Measurements from ENCODE around the gene MANEA. TPM values are rescaled to one million over a fixed set of nuclear protein-coding genes. Genes with fewer than 3 reads are reported as not detected.
"Not testable (repeated sequence)": the region's sequence is repeated elsewhere in the genome, so short reads cannot be mapped to it uniquely, and the experiment has no call there.

Gene MANEA
- polyA plus RNA-seq, 1 donor from 2014 or later: 4.4 TPM

- no peak overlapping the region for H3K27ac Mint-ChIP-seq
- no peaks in the 10 kb centered on the region for H3K9me3 Mint-ChIP-seq
- no peaks in the 10 kb centered on the region for H3K27me3 Mint-ChIP-seq
- no peak overlapping the region for H3K4me3 Mint-ChIP-seq
- no peaks in the 10 kb centered on the region for H3K36me3 Mint-ChIP-seq
- peaks cover 11 to 36% (median 16%) of the 10 kb centered on the region in 3 donors for H3K4me1 Mint-ChIP-seq
Measured at GRCh38 chr6:95572098-95572497, 5.2 kb upstream of the MANEA start.

DNA sequence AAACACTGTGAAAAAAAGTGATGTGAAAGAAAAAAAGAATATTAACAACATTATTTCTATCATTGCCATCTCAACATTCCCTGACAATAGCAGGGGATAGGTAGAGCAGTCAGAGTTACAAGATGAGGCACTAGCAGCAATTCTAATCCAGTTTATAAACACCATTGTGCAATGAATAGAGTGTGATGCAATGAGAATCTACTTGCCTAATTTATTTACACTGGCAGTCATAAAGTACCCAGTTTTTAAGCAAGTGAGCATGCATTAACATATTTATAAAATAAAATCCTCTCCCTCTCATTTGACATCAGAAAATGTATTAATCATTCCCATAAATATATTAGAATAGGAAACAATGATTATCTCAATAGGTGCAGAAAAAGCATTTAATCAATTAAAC lies 2.5 kb upstream of the MANEA start:
- peak overlapping the region in 1 of 3 donors; percentile 31 for H3K27ac Mint-ChIP-seq
- H3K9me3 Mint-ChIP-seq: no peaks in the 10 kb centered on the region
- peak overlapping the region in 3 of 4 donors; percentile 31 to 100 (median 73) for H3K4me3 Mint-ChIP-seq
- H3K36me3 Mint-ChIP-seq: peaks cover 2% of the 10 kb centered on the region
- no peaks in the 10 kb centered on the region for H3K27me3 Mint-ChIP-seq
- peaks cover 24 to 47% (median 26%) of the 10 kb centered on the region in 3 donors for H3K4me1 Mint-ChIP-seq

DNA sequence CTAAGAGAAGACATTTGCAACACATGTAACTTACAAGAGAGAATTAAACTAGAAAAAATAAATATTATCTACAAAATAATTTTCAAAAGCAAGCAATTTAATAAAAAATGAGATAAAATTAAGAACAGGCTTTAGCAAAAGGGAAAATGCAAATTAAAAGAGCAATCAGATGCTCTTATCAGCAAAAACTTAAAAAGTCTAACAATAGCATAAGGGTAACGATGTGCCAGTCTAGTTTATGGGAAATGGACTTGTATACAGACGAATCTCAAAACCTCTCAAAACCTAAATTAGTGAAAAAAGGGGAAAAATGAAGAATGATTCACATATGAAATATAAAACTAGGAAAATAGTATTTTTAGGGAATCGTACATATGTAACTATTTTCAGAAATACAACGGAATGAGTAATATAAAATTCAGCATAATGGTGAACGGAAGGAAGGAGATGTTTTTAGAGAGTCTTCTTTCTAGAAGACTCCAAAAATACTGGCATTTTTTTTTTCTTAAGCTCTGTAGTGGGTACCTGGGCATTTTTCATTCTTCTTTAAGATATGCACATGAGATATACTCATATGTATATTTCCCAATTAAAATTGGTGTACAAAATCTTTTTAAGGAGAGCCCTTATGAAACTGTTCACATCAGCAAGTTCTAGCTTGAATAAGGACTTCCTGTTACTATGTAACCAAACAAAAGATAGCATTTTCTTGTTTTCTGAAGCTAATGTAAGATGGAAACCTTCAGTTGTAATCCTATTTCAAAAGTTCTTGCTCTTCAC lies 927 bp upstream of the MANEA start:
- Mint-ChIP-seq H3K27ac (peak overlapping the region; percentile 73 to 97 (median 92)), H3K4me1 (peaks cover 28 to 43% (median 30%) of the 10 kb centered on the region in 3 donors), H3K4me3 (peak overlapping the region; percentile 95 to 100 (median 96)), H3K27me3 (no peaks in the 10 kb centered on the region), H3K9me3 (no peaks in the 10 kb centered on the region), H3K36me3 (peaks cover 2% of the 10 kb centered on the region)

- Mint-ChIP-seq H3K9me3 (no peaks in the 10 kb centered on the region), H3K36me3 (peaks cover 4% of the 10 kb centered on the region), H3K4me3 (peak overlapping the region; percentile 95 to 100 (median 96)), H3K27me3 (no peaks in the 10 kb centered on the region), H3K27ac (peak overlapping the region; percentile 73 to 97 (median 92)), H3K4me1 (peaks cover 30 to 41% (median 30%) of the 10 kb centered on the region in 3 donors)
Measured at GRCh38 chr6:95576998-95577303, 384 bp upstream of the MANEA start.

DNA sequence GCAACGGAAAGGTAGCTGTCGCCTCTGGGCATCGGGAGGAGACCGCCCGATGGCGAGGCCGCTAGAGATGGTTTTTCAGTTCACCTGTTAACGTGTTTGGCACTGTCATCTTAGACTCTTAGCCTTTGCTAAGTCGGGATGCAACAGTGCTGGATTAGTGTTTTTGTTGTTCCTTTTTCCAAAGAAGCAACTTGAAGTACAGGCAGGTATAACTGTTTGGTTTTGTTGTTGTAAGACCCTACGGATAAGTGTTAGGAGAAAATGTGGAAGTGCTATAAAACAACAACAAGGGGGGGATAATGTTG lies 723 bp downstream of the MANEA start:
- H3K27ac Mint-ChIP-seq: peak overlapping the region; percentile 83 to 98 (median 92)
- H3K4me3 Mint-ChIP-seq: peak overlapping the region; percentile 95 to 100 (median 96)
- H3K27me3 Mint-ChIP-seq: no peaks in the 10 kb centered on the region
- H3K36me3 Mint-ChIP-seq: peaks cover 4% of the 10 kb centered on the region
- H3K4me1 Mint-ChIP-seq: peaks cover 30 to 41% (median 31%) of the 10 kb centered on the region in 3 donors
- H3K9me3 Mint-ChIP-seq: no peaks in the 10 kb centered on the region

- peaks cover 19 to 25% (median 21%) of the 10 kb centered on the region in 3 donors for H3K4me1 Mint-ChIP-seq
- no peaks in the 10 kb centered on the region for H3K27me3 Mint-ChIP-seq
- H3K4me3 Mint-ChIP-seq: peak overlapping the region in 1 of 4 donors; percentile 34
- H3K36me3 Mint-ChIP-seq: peaks cover 9% of the 10 kb centered on the region
- H3K27ac Mint-ChIP-seq: no peak overlapping the region
- H3K9me3 Mint-ChIP-seq: peaks cover 3 to 6% (median 5%) of the 10 kb centered on the region in 3 donors
Measured at GRCh38 chr6:95581073-95581472, 3.7 kb downstream of the MANEA start.

GRCh38 chr6:95584226-95584625 lies 6.9 kb downstream of the MANEA start:
- H3K4me3 Mint-ChIP-seq: peak overlapping the region in 1 of 4 donors; percentile 17
- not testable (repeated sequence) for H3K27me3 Mint-ChIP-seq, H3K27ac Mint-ChIP-seq, H3K9me3 Mint-ChIP-seq
- peaks cover 18 to 22% (median 22%) of the 10 kb centered on the region in 3 donors for H3K4me1 Mint-ChIP-seq
- peaks cover 13% of the 10 kb centered on the region for H3K36me3 Mint-ChIP-seq

DNA sequence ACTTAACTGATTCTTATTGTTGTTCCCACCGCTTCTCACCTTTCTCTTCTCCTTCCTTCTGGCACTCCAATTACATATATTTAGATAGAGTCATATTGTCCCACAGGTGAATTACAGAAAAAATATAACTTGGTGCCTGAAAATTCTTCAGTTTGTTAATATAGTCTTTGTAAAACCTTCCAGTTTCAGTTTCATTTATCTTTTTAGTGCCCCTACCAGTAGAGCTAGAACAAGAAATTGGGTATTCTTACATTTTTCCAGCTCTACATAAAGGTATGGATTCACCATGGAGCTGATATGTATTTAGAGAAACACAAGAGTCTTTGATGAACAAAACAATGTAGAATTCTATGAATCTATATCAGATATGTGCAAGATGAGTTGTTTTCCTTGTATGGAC lies 10.7 kb downstream of the MANEA start:
- H3K27ac Mint-ChIP-seq: no peak overlapping the region
- peaks cover 3 to 6% (median 5%) of the 10 kb centered on the region in 3 donors for H3K9me3 Mint-ChIP-seq
- peak overlapping the region in 2 of 4 donors; percentile 55 to 70 for H3K4me3 Mint-ChIP-seq
- H3K36me3 Mint-ChIP-seq: peaks cover 13% of the 10 kb centered on the region
- H3K27me3 Mint-ChIP-seq: no peaks in the 10 kb centered on the region
- peaks cover 14 to 19% (median 15%) of the 10 kb centered on the region in 3 donors for H3K4me1 Mint-ChIP-seq

GRCh38 chr6:95589067-95589466 lies 11.7 kb downstream of the MANEA start:
- peaks cover 16 to 20% (median 17%) of the 10 kb centered on the region in 3 donors for H3K4me1 Mint-ChIP-seq
- no peak overlapping the region for H3K4me3 Mint-ChIP-seq
- H3K27me3 Mint-ChIP-seq: no peaks in the 10 kb centered on the region
- peaks cover 1 to 6% (median 2%) of the 10 kb centered on the region in 3 donors for H3K9me3 Mint-ChIP-seq
- H3K36me3 Mint-ChIP-seq: peaks cover 13% of the 10 kb centered on the region
- no peak overlapping the region for H3K27ac Mint-ChIP-seq

DNA sequence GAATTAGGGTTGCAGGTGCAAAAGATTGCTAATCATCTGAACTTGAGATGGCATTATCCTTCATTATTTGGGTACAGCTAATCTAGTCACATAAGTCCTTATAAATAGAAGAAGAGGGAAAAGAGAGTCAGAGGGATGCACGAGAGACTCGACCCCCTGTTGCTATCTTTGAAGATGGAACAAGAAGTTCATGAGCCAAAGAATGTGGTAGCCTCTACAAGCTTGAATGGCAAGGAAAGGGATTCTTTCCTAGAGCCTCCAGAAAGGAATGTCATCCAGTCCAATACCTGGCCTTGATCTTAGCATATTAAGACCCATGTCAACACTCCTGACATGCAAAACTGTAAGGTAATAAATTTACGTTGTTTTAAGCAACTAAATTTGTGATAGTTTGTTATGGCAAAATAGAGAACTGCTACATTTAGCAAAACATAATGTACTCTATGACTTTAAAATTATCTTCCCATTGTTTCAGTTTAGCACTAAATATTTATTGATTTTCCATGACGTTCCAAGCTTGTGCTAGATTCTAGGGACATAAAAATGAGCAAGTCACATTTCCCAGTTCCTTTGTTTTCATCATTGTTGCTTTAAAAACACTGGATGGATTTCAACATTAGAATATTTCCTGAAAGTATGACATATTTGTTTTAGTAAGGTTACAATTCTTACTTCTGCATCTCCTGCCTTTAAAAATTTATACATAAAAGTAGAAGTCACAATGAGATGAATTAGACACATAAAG lies 12.7 kb downstream of the MANEA start:
- peak overlapping the region in 1 of 4 donors; percentile 34 for H3K4me3 Mint-ChIP-seq
- H3K36me3 Mint-ChIP-seq: peaks cover 8% of the 10 kb centered on the region
- peaks cover 17 to 20% (median 17%) of the 10 kb centered on the region in 3 donors for H3K4me1 Mint-ChIP-seq

DNA sequence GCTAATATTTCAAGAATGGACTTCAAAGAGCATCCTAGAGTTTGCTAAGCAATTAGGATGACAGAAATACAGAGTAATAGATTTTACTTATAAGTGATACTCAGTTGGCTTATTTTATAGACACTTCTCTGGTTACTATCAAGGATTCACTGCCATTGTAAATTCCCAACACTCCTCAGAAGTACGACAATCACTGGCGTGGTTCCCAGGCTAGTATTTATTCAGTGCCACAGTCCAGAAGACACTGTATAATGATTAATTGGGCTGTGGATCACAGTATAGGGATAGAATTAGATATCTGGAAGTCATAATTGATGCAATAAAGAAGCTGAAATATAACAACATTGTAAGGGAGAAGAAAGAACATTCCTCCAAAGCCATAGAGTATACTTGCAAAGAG lies 15.7 kb downstream of the MANEA start:
- Mint-ChIP-seq H3K4me1 (peaks cover 7 to 12% (median 8%) of the 10 kb centered on the region in 3 donors), H3K4me3 (no peak overlapping the region), H3K9me3 (no peaks in the 10 kb centered on the region), H3K27me3 (no peaks in the 10 kb centered on the region), H3K36me3 (peaks cover 7% of the 10 kb centered on the region), H3K27ac (no peak overlapping the region)

More for the DNA sequence above, 12.7 kb downstream of the MANEA start:
- Mint-ChIP-seq H3K9me3 (no peaks in the 10 kb centered on the region), H3K27me3 (no peaks in the 10 kb centered on the region), H3K27ac (no peak overlapping the region)

DNA sequence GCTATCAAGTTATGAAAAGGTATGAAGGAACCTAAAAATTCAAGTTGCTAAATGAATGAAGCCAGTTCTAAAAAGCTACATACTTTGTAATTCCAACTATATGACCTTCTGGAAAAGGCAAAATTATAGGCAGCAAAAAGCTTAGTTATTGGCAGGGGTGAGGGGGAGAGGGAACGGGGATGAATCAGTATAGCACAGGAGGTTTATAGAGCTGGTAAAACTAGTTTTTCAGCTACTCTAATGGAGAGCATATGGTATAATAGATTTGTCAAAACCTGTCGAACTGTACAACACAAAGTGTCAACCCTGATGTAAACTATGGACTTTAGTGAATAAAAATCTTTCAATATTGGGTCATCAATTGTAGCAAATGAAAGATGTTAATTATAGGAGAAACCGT lies 18.7 kb downstream of the MANEA start:
- Mint-ChIP-seq H3K27me3 (no peaks in the 10 kb centered on the region), H3K4me1 (peaks cover 3 to 10% (median 5%) of the 10 kb centered on the region in 3 donors), H3K4me3 (no peak overlapping the region), H3K9me3 (no peaks in the 10 kb centered on the region), H3K36me3 (peaks cover 5% of the 10 kb centered on the region), H3K27ac (no peak overlapping the region)

GRCh38 chr6:95599706-95600105 lies 22.4 kb downstream of the MANEA start:
- Mint-ChIP-seq H3K27ac (no peak overlapping the region), H3K9me3 (no peaks in the 10 kb centered on the region)

DNA sequence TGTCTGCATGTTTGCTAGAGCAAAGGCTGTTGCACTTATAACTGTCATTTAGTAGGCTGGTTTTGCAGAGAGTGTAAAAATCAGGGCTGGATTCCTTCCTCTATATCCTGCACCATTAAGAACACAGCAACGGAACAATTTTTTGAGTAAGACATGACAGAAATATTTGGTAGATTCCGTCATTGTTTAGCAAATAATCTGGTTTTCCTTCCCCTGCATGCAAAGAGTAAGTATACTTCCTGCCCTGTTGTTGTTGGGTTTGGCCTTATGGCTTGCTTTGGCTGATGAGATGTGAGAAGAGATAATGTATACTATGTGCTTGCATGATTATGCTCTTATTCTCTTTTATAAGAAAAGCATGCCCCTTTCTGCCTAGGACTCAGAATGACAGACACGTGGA lies 23.8 kb downstream of the MANEA start:
- Mint-ChIP-seq H3K9me3 (no peaks in the 10 kb centered on the region), H3K4me3 (no peak overlapping the region), H3K27ac (no peak overlapping the region), H3K4me1 (peaks cover 0 to 4% (median 0%) of the 10 kb centered on the region in 3 donors), H3K27me3 (no peaks in the 10 kb centered on the region), H3K36me3 (peaks cover 3% of the 10 kb centered on the region)

More at GRCh38 chr6:95599706-95600105, 22.4 kb downstream of the MANEA start:
- Mint-ChIP-seq H3K36me3 (peaks cover 5% of the 10 kb centered on the region), H3K4me3 (no peak overlapping the region), H3K27me3 (no peaks in the 10 kb centered on the region), H3K4me1 (peaks cover 0 to 6% (median 0%) of the 10 kb centered on the region in 3 donors)

- H3K36me3 Mint-ChIP-seq: peaks cover 1% of the 10 kb centered on the region
- no peak overlapping the region for H3K4me3 Mint-ChIP-seq
- no peak overlapping the region for H3K27ac Mint-ChIP-seq
- H3K9me3 Mint-ChIP-seq: no peaks in the 10 kb centered on the region
- H3K27me3 Mint-ChIP-seq: no peaks in the 10 kb centered on the region
- no peaks in the 10 kb centered on the region for H3K4me1 Mint-ChIP-seq
Measured at GRCh38 chr6:95614094-95614493, 36.8 kb downstream of the MANEA start.

Measured in IgD-negative memory B cell (primary cell).